Upper lobe of left lung (tissue), 6 donors: ENCODE results near the gene TMEM269. TPM values are rescaled to one million over a fixed set of nuclear protein-coding genes. Genes with fewer than 3 reads are reported as not detected.
"Not testable (repeated sequence)": the region's sequence is repeated elsewhere in the genome, so short reads cannot be mapped to it uniquely, and the experiment has no call there.

Source experiments
- ATAC-seq, 2 donors: fragments of 200-7000 bp; cut with Tn5 transposase; one replicate each; pipeline ENCODE4 v1.9.1; 2022; ENCODE audit warnings: mild to moderate bottlenecking in 2 of 2, moderate library complexity in 2 of 2; ENCODE audit not compliant: low FRiP score in 2 of 2
- DNase-seq, 2 donors: peaks; one replicate each; pipeline ENCODE4 v3.0.0-alpha.2; 2019 to 2020
- H3K27ac ChIP-seq, 4 donors: fragments of 200-600 bp; sonication (generic); one replicate each; pipeline ENCODE4 v1.5.1; 2016 to 2019
- H3K27me3 ChIP-seq, 4 donors: fragments of 200-600 bp; sonication (generic); one replicate each; pipeline ENCODE4 v1.5.1; 2017 to 2019
- H3K36me3 ChIP-seq, 4 donors: fragments of 200-600 bp; sonication (generic); one replicate each; pipeline ENCODE4 v1.5.1; 2016 to 2019
- H3K4me1 ChIP-seq, 4 donors: fragments of 200-600 bp; sonication (generic); one replicate each; pipeline ENCODE4 v1.5.1; 2018 to 2019
- H3K4me3 ChIP-seq, 4 donors: fragments of 200-600 bp; sonication (generic); one replicate each; pipeline ENCODE4 v1.5.1; 2017 to 2019; ENCODE audit warnings: mild to moderate bottlenecking in 2 of 4, moderate library complexity in 1 of 4
- H3K9me3 ChIP-seq, 4 donors: fragments of 200-600 bp; sonication (generic); one replicate each; pipeline ENCODE4 v1.5.1; 2018 to 2019
- CTCF ChIP-seq, 6 experiments: fragments of 450-650 bp in 4 of 6; fragments of 200-600 bp in 2 of 6; sonication (generic) in 2 of 6; IDR thresholded peaks; one replicate each; pipeline ENCODE4 v1.5.1; 2016 to 2019; ENCODE audit warnings: antibody characterized with exemption in 6 of 6
- EP300 ChIP-seq, 4 donors: sonication (generic); formaldehyde crosslinking; IDR thresholded peaks; one replicate each; pipeline ENCODE4 v1.5.1; 2017; ENCODE audit warnings: antibody characterized with exemption in 4 of 4, control low read depth in 2 of 4
- POLR2A ChIP-seq, 4 donors: fragments of 450-650 bp; IDR thresholded peaks; one replicate each; pipeline ENCODE4 v1.5.1; 2016 to 2017; ENCODE audit warnings: antibody characterized with exemption in 4 of 4, mild to moderate bottlenecking in 2 of 4
- POLR2AphosphoS5 ChIP-seq, 2 donors: sonication (generic); formaldehyde crosslinking; IDR thresholded peaks; one replicate each; pipeline ENCODE4 v1.5.1; 2017; ENCODE audit warnings: antibody characterized with exemption in 2 of 2
- WGBS, 2 donors: methylation state at CpG; one replicate each; pipeline ENCODE4 v1.1.5; 2017 to 2018; 5-methylcytosine and 5-hydroxymethylcytosine counted together
- total RNA-seq, 6 donors: library from RNA; depleted of rRNA in 4 of 6; stranded (reverse); fragments of >200 nt in 4 of 6; gene quantifications; one replicate each; pipeline versions ENCODE4 v1.1.0 to v1.2.1, GENCODE V29; 2016 to 2021
- donor health status: DM: no; HTN: no; CAD: no; lungs with moderate emphysema.
- donor health status: DM: no; HTN: yes; CAD: no; lungs with severe emphysema.

TMEM269 gene
- total RNA-seq, 6 donors from 2014 or later, result 0.07 to 2.1 (median 0.14) TPM; not detected in 2

GRCh38 chr1:42747125-42747524 is 37.7 kb upstream of the TMEM269 start:
- Histone ChIP-seq H3K27ac (no peak overlapping the region), H3K9me3 (no peaks in the 10 kb centered on the region), H3K36me3 (peaks cover 20 to 57% (median 36%) of the 10 kb centered on the region in 4 donors), H3K27me3 (no peaks in the 10 kb centered on the region), H3K4me3 (no peak overlapping the region), H3K4me1 (no peaks in the 10 kb centered on the region)
- TF ChIP-seq CTCF (IDR thresholded peaks at IDR 0.05) (peak in 5 of 6 experiments; percentile 33 to 67 (median 51)), POLR2AphosphoS5 (IDR thresholded peaks at IDR 0.05) (no peak)
- peak in 1 of 2 donors; percentile 55 for ATAC-seq
- DNase-seq, result peak in 1 of 2 donors; percentile 82
- WGBS, 2 donors, result 61 to 62% methylated on average over 9 to 14 of the region's 14 CpGs

GRCh38 chr1:42748021-42748420 is 36.8 kb upstream of the TMEM269 start:
- Histone ChIP-seq H3K27me3 (no peaks in the 10 kb centered on the region), H3K27ac (no peak overlapping the region), H3K4me1 (no peaks in the 10 kb centered on the region), H3K4me3 (no peak overlapping the region), H3K9me3 (no peaks in the 10 kb centered on the region), H3K36me3 (peaks cover 28 to 65% (median 44%) of the 10 kb centered on the region in 4 donors)
- DNase-seq (no peak), ATAC-seq (no peak)
- 86 to 95% methylated on average over 9 to 10 of the region's 10 CpGs for WGBS, 2 donors
- no peak for TF ChIP-seq EP300 (IDR thresholded peaks at IDR 0.05)
- no peak for TF ChIP-seq CTCF (IDR thresholded peaks at IDR 0.05)
- TF ChIP-seq POLR2A (IDR thresholded peaks at IDR 0.05), result no peak
- TF ChIP-seq POLR2AphosphoS5 (IDR thresholded peaks at IDR 0.05), result no peak

GRCh38 chr1:42748461-42749410 is 36.1 kb upstream of the TMEM269 start:
- DNase-seq, result no peak
- H3K36me3 ChIP-seq, result peaks cover 28 to 73% (median 47%) of the 10 kb centered on the region in 4 donors

GRCh38 chr1:42750041-42750440 is 34.8 kb upstream of the TMEM269 start:
- DNase-seq, result no peak
- TF ChIP-seq EP300 (IDR thresholded peaks at IDR 0.05) (no peak), POLR2AphosphoS5 (IDR thresholded peaks at IDR 0.05) (no peak), POLR2A (IDR thresholded peaks at IDR 0.05) (no peak), CTCF (IDR thresholded peaks at IDR 0.05) (no peak)
- Histone ChIP-seq H3K9me3 (no peaks in the 10 kb centered on the region), H3K4me3 (no peak overlapping the region), H3K4me1 (no peaks in the 10 kb centered on the region), H3K27me3 (no peaks in the 10 kb centered on the region), H3K27ac (no peak overlapping the region), H3K36me3 (peaks cover 28 to 86% (median 59%) of the 10 kb centered on the region in 4 donors)
- no peak for ATAC-seq
- 95% methylated on average over 11 to 12 of the region's 12 CpGs for WGBS, 2 donors

More at GRCh38 chr1:42748461-42749410, 36.1 kb upstream of the TMEM269 start:
- TF ChIP-seq POLR2AphosphoS5 (IDR thresholded peaks at IDR 0.05), result no peak
- no peak for TF ChIP-seq EP300 (IDR thresholded peaks at IDR 0.05)
- TF ChIP-seq POLR2A (IDR thresholded peaks at IDR 0.05), result no peak
- no peak for TF ChIP-seq CTCF (IDR thresholded peaks at IDR 0.05)
- Histone ChIP-seq H3K9me3 (no peaks in the 10 kb centered on the region), H3K4me1 (no peaks in the 10 kb centered on the region), H3K27ac (no peak overlapping the region), H3K27me3 (no peaks in the 10 kb centered on the region), H3K4me3 (no peak overlapping the region)
- WGBS, 2 donors, result 85 to 86% methylated on average over 14 of the region's 14 CpGs
- ATAC-seq, result peak in 1 of 2 donors; percentile 37

GRCh38 chr1:42751511-42752070 is 33.2 kb upstream of the TMEM269 start:
- H3K9me3 ChIP-seq, ATAC-seq, DNase-seq, H3K27me3 ChIP-seq, H3K4me1 ChIP-seq, H3K4me3 ChIP-seq, H3K27ac ChIP-seq: not testable (repeated sequence)
- peaks cover 20 to 90% (median 66%) of the 10 kb centered on the region in 4 donors for H3K36me3 ChIP-seq
- 96 to 97% methylated on average over 8 of the region's 8 CpGs for WGBS, 2 donors
